GM19463 (cell line): ENCODE measurements around the gene PKNOX2.
"Not testable (repeated sequence)": the region's sequence is repeated elsewhere in the genome, so short reads cannot be mapped to it uniquely, and the experiment has no call there.

ENCODE experiments used
- ATAC-seq: cut with Tn5 transposase; IDR thresholded peaks from one replicate; pipeline ENCODE4 v1.9.1; 2021; ENCODE audit warnings: mild to moderate bottlenecking, moderate library complexity; ENCODE audit not compliant: unreplicated experiment

Gene PKNOX2

DNA sequence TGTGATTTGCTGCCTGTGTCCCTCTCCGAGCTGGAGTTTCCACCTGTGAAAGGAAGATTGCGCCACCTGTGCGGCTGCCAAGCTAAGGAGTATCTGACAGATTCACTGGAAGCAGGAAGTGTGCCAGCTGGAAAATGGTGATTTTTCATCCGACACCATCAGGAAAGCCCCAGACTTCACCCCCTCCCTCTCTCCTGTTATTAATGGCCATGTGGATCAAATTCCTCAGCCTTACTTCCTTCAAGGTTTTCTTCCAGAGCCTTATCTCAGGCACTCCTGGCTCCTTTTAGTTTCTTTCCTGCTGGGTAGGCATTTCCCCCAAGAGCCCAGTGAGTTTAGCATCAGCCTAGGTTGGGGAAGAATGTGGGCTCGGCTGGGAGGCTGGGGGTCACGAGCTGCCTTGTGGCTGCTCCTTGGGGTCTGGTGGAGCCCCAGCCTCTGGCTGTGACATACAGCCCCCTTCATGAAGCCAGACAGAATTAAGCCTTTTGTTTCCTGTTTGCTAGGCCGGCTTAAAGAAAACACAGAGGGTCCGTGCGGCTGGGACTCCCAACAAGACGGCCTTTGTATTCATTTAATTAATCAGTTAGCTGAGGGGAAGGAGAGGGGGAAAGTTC, 37.1 kb downstream of the PKNOX2 start:
- no peak for ATAC-seq

DNA sequence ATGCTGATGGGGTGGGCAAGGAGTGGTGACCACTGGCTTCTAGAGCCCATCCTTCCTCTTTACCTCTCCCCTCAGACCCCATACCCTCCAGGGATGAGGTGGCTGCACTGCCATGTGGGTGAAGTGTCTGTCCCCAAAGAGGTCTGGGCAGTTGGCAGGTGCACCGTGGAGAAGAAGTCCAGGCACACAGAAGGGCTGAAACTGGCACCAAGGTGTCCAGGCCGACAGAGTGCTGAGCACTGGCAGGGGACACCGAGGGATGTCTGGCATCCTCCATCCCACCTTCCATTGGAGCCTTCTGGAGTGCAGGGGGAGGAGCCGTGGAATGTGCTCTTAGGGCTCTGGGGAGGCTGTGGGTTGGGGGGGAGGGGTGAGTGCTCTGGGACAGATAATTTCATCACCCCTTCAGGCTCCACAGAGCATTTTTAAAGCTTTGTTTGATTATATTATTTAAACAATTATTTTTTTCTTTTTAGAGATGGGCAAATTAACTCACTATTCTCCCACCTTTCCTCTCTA, 37.9 kb downstream of the PKNOX2 start:
- no peak for ATAC-seq

DNA sequence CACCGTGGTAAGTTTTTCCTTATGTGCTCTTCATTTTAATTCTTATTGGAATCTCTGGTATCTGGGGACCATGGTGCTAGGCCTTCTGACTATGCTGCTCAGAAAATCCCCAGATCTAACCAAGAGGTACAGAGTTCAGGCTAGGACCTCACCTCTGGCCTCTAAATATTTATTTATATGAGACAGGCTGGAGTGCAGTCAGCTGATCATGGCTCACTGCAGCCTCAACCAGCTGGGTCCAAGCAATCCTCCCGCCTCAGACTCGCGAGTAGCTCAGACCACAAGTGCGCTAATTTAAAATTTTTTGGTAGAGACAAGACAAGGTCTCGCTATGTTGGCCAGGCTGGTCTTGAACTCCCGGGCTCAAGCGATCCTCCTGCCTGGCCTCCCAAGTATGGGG, 38.4 kb downstream of the PKNOX2 start:
- ATAC-seq, result no peak

DNA sequence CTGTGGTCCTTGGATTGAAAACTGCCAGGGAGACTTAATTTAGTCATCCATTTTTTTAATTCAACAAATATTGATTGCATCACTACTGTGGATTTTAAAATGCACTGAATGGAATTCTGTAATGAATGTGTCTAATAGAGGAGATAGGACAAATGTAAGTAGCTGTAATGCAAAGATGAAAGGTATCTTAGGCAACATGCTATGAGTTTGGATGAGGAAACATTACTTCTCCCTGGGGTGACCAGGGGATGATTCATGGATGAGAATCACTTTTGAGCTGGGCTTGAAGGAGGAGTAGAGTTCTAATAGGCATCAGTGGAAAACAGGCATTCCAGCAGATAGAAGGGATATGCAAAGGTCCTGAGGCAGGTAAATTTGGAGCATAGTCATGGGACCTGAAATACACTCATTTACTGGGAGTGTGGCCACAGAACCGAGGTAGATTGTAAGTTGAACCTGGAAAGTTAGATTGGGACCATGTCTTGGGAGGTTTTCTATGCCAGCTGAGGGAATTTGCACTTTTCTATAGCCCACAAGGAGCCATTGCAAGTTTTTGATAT, 43.4 kb downstream of the PKNOX2 start:
- no peak for ATAC-seq

DNA sequence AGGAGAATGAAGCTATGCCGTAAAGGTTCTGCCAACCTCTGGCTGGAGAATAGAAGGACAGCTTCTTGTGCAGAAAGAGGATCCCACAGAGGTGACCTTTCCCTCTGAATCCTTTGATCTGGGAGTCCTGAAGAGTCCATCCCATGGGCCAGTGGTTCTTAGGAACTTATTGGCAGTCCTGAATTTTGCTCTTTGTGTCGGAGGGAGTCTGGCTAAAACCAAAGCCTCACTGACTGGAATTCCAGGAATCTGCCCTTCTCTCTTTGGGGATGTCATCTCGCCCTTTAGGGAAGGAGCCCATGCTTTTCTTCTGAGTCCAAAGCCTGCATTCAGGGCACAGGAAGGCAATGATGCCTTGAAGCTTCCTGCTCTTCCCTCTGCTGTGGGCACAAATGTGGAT, 45.5 kb downstream of the PKNOX2 start:
- no peak for ATAC-seq

DNA sequence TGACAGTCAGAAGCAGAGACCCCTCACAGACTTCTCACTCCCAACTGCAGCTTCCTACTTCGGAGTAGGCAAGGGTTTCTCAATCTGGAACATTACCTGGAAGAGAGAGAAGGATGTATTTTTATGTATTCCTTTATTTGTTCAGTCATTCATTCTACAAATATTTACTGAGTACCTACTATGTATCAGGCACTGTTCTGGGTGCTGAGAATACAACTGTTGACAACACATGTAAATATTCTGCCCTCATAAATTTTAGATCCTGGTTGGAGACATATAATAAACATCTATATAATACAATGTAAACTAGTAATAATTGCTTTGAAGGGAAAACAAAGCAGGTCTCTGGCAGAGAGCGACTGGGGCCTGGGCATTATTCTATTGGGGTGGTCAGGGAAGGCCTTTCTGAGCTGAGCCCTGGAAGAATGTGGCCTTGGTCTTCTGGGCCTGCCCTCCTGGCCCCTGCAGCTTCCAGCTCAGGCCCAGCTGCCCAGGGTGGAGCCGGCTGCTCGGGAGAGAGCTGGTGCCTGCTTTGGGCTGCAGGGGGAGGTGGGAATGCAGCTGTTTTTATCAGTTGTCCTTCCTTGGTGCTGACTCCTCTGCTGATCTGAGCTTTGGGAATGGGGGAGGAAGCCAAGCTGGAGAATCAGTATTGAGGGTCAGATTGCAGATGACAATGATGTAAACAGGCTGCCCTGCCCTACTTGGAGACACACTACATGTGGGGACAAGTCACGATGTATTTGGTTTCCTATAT, 46.8 kb downstream of the PKNOX2 start:
- no peak for ATAC-seq

DNA sequence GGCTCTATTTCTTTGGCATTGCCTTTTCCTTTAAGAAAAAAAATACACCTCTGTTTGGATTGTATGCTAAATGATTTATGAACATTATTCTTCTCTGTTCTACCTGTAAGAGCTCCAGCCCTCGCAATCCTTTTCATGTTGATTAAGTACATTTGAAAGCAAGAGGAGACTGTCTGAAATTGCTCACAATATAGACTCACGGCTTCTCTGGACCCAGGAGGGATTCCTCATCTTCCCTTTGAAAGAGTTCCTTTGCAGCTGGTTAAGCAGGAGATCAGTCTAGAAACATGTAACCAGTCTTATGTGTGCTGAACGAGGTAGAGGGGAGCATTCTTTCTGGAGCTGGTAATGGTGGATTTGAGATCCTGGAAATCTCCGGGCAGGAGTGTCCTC, 47.4 kb downstream of the PKNOX2 start:
- ATAC-seq, result no peak

DNA sequence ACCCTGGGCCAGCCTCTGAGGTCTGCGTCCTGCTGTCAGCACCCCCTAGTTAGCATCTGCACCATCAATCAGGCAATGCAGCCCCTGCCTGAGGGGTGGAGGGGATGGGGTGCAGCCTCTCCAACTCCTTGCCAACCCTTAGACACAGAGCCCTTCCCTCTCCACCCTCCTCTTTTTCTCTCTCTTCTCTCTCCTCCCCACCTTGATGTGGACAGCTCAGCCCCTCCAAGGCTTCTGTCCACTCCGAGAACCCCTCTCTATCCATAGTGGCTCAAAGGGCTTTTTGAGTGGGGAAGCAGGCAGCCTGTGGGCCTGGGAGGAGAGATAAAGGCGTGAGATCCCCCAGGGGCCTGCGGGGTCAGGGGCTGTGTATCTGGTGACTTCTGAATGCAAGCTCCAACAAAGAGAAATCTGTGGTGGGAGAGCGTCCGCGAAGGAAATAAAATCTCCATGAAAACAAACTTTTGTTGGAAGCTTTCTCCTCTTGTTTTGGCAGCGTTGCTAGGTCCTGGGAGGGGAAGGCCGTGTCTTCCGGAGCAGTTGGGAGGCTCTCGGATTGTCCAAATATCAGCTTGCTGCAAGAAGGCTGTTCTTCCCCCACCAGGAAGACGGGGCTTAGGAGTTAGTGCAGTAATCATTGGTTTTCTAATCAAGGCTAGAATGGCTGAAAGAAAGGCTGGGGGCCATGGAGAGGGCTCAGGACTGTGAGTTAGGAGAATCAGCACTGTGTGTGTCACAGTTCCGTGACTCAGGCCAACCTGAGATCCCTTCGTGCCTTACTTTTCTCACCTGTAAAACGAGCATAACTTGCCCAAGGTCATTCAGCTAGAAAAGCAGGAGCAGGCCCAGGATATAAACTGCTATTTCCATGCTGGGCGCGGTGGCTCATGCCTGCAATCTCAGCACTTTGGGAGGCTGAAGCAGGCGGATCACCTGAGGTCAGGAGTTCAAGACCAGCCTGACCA, 50.3 kb downstream of the PKNOX2 start:
- ATAC-seq, result no peak

DNA sequence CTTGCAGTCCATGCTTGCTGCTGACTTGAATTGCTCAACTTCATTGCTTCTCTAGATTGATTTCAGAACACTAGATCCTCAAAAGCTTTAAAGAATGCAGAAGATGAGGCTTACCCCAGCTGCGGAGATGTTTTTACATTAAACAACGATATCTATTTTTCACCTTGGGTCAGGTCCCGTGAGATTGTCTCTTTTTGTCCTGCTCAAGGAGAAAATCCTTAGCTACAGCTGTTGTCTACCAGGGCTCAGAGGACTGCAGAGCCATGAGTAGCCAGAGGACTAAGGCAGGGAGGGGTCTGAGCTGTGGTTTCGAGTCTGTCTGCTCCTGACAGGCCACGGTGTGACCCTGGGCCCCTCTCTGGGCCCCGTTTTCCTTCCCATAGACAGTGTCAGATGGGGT, 51.4 kb downstream of the PKNOX2 start:
- ATAC-seq, result no peak

DNA sequence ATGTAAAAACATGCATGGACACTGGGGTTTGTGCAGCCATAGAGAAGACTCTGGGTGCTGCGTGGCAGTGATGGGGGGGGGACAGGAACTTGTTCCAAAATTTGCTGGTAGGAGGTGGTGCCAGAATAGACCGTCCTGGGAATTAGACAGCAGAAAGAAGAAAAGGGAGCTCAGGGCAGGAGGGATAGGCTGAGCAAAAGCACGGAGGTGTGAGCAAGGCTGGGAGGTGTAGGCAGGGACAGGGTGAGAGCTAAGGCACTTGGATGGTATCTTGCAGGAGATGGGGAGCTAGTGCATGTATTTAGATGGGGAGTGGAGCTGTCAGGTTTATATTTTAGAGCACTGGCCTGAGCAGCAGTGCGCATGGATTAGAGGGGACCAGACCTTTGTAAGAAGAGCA, 53.8 kb downstream of the PKNOX2 start:
- no peak for ATAC-seq

DNA sequence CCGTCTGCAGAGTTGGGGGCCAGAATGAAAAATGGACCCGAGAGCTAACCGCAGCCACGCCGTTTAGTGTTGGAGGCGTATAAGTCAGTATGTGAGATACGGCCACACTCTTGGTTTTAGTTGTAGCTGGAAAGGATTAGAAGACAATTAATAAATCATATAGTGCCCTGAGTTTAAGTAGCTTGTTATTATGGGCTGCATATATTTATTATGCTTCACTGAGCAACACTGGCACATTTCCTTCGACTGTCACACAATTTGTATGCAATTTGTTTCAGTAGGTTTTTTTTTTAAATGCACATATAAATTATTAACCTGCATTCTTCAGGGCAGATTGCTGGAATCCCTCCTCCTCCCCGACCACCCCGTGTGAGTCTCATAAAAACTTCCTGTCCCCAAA, 56.9 kb downstream of the PKNOX2 start:
- ATAC-seq, result no peak

DNA sequence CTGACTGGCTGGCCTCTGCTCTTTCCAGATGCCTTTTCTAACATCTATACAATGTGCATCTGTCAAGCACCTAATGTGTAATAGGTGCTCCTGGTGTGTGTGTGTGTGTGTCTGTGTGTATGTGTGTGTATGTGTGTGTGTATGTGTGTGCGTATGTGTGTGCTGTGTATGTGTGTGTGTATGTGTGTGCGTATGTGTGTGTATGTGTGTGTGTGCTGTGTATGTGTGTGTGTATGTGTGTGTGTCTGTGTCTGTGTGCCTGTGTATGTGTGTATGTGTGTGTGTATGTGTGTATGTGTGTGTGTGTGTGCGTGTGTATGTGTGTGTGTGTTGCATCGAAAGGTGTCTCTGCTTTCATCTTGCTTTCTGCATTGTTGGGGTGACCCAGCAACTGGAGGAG, 57.9 kb downstream of the PKNOX2 start:
- no peak for ATAC-seq

DNA sequence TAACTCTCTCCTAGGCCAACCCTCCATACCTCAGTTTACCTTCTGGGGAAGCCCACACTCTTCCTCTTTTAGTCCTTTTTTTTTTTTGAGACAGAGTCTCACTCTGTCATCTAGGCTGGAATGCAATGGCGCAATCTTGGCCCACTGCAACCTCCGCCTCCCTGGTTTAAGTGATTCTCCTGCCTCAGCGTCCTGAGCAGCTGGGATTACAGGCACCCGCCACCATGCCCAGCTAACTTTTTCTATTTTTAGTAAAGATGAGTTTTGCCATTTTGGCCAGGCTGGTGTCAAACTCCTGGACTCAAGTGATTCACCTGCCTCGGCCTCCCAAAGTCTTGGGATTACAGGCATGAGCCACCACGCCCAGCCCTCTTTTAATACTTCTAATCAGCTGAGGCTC, 58.6 kb downstream of the PKNOX2 start:
- ATAC-seq, result not testable (repeated sequence)

DNA sequence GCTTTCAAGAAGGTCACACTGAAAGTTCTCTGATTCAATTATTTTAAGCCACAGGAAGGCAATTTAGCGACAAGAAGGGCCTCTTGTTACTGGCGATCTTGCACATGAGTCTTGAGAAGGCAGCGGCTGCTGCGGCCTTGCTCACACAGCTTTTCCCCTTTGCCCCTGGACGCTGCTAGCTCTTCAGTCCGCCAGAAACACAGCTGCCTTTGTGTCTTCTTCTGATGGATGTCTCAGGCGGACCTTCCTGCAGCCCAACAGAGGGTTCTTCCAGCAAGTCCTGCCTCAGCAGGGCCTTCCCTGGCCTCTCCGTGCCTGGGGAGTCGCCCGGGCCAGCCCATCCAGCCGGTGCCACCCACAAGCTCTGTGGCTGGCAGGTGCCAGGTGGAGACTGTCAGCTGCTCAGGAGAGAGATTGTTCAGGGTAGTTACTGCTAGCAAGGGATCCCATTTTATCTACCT, 59.4 kb downstream of the PKNOX2 start:
- ATAC-seq, result no peak

DNA sequence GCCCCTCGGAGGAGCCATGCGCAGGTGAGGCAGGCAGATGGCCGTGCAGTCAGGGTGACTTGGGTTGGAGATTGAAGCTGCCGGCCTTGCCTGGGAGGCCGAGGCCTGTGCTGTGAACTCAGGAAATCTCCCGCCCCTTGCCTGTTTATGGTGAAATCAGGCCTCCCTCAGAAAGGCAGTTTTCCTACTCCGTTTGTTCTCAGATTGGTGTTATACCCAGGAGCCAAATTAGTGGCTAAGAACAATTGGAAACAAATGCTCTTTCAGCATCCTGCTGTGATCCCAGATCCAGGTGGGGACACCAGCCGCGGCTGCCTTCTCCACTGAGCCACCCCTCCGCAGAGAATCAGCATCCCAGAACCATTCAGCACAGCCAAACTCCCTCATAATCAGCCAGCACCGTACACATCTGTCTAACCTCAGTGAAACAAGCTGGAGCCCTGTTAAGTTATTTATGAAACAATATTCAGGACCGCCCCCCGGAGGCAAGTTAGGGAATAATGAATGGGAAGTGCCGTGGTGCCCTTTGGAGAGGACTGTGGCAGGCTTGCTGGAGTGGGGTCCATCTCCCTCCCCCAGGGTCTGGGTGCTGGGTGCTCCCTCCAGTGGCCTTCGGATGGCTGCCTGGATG, 60.0 kb downstream of the PKNOX2 start:
- ATAC-seq, result no peak

DNA sequence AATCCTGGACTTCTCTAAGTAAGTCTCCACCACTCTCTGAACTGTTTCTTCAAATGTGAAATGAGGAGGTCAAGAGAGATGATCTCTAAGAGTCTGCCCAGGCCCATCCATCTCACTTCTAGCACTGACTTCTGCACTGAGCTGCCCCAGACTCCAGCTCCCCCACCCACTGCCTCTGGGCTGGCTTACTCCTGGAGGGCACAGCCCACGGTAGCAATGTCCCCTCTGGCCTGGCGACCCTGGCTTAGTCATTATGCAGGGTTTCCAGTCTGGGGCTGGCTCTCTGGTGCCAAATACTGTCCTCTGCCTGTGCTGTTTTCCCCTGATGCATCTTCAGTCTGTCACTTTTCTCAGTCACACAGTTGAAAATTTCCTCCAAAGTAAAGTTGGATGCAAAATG, 60.9 kb downstream of the PKNOX2 start:
- ATAC-seq, result no peak

DNA sequence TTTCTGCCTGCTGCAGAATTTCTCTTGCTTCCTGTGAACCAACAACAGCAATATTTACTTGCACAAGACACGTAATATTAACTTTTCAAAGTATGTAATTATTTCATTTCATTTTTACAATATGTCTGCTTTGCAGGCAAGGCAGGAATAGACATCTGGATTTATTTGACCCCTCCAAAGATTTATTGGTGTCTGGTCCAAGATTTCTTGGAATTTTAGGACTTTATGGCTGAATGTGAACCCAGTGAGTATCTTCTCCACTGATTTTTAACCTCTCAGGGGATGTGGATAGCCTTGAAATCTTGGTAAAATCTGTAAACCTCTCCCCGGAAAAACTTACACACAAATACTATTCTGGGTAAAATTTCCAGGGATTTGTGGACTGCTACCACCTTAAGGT, 61.5 kb downstream of the PKNOX2 start:
- no peak for ATAC-seq

DNA sequence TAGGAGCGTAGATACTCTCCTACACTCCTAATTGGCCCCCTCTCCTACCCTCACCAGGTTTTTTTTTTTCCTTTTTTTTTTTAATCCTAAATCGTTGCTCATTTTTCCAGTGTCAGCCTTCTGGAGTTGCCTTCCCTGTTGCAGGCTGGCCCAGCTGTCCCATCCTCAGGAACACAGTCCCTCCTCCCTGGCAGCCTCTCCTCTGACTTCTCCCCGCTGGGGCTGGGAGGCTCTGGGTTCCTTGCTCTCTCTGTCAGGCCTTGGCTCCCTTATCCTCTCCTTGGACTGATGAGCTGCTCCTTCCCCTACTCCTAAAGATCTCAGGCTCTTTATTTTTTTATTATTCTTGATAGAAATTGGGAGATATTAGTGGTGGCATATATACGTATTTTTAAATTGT, 62.2 kb downstream of the PKNOX2 start:
- ATAC-seq, result no peak

DNA sequence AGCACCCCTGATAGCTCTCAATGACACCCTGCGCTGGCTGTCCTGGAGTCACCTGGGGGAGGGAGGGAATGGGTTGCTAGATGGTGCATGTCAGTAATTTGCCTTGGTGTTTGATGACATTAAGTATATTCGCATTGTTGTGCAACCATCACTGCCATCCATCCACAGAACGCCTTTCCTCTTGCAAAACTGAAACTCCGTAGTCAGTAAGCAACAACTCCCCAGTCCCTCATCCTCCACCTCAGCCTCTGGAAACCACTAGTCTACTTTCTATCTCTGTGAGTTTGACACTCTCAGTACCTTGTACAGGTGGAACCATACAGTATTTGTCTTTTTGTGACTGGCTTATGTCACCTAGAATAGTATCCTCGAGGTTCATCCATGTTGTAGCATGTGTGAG, 62.6 kb downstream of the PKNOX2 start:
- no peak for ATAC-seq

DNA sequence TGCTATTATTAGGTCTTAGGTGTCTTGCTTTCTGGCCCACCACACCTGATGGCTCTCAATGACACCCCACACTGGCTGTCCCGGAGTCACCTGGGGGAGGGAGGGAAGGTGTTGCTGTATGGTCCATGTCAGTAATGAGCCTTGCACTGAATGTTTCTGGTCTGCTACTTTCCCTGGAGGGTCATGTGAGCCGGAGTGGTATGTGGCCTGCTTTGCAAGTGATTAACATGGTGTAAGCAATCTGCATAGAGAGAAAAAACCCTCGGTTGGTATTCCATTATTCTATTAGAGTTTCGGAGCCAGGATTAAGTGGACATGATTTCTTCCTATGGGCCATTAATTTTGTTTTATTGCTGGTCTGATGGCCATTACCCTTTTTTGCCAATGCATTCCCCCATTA, 63.9 kb downstream of the PKNOX2 start:
- ATAC-seq, result no peak

DNA sequence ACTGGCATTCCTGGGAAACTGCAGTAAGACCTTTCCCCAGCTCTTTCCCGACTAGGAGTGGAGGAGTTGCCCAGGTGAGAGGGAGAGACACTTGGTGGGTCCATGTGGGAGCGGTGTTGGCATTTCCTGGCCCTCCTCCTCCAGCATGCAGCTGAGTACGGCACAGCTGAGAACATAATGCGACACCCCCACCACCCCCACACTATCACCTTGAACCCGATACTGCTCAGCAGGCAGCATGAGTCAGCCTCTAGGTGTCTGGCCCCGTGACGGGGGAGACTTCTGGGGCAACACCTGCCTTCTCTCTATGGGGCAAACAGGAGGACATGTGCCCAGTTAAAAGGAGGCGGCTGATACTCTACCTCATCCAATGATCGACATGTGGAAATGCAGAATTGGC, 64.4 kb downstream of the PKNOX2 start:
- ATAC-seq, result no peak
